D721Med (cell line): Measurements from ENCODE around the gene PLD3.

Source experiments
- DNase-seq: peaks from one replicate; pipeline ENCODE4 v3.0.0; 2011; ENCODE audit warnings: low spot score; ENCODE audit not compliant: insufficient read length
- FAIRE-seq: peaks from 2 replicates; lab custom pipeline; 2011; peaks lifted over from hg19 to GRCh38; lab: Jason Lieb, UNC
- CTCF ChIP-seq: IDR thresholded peaks from 2 replicates; pipeline ENCODE4 v1.5.1; 2012; ENCODE audit warnings: mild to moderate bottlenecking, control low read depth; ENCODE audit not compliant: insufficient read depth; ENCODE audit errors: missing control alignments

PLD3 gene

GRCh38 chr19:40420451-40420765, 71.9 kb downstream of the PLD3 start:
- DNase-seq (no peak), FAIRE-seq (no peak)
- TF ChIP-seq CTCF = no peak

- DNase-seq (no peak), FAIRE-seq (no peak)
Observed at GRCh38 chr19:40420766-40421765, 72.6 kb downstream of the PLD3 start.

GRCh38 chr19:40421993-40422747, 73.7 kb downstream of the PLD3 start:
- TF ChIP-seq CTCF = no peak
- FAIRE-seq = no peak

More at GRCh38 chr19:40420766-40421765, 72.6 kb downstream of the PLD3 start:
- peak; percentile 70 for TF ChIP-seq CTCF

GRCh38 chr19:40422748-40423566, 74.5 kb downstream of the PLD3 start:
- FAIRE-seq (no peak), DNase-seq (no peak)
- TF ChIP-seq CTCF = no peak

More at GRCh38 chr19:40421993-40422747, 73.7 kb downstream of the PLD3 start:
- DNase-seq = no peak

- no peak for FAIRE-seq
- no peak for TF ChIP-seq CTCF
- DNase-seq = no peak
Observed at GRCh38 chr19:40423938-40424337, 75.4 kb downstream of the PLD3 start.

- TF ChIP-seq CTCF = no peak
- FAIRE-seq = no peak
- no peak for DNase-seq
Observed at GRCh38 chr19:40424637-40425449, 76.3 kb downstream of the PLD3 start.
